GM19438 (cell line): ENCODE data around the gene OFD1.

Experiments
- ATAC-seq: cut with Tn5 transposase; IDR thresholded peaks from one replicate; pipeline ENCODE4 v1.9.1; 2021; ENCODE audit warnings: low read depth; ENCODE audit not compliant: unreplicated experiment

The OFD1 gene

GRCh38 chrX:13750204-13750603 lies 15.7 kb downstream of the OFD1 start:
- ATAC-seq = no peak

GRCh38 chrX:13750812-13751211 lies 16.3 kb downstream of the OFD1 start:
- ATAC-seq = no peak

- ATAC-seq = no peak
Observed at GRCh38 chrX:13752141-13752540, 17.6 kb downstream of the OFD1 start.

- ATAC-seq = peak; percentile 63
Observed at GRCh38 chrX:13752646-13753045, 18.1 kb downstream of the OFD1 start.

GRCh38 chrX:13754765-13755164 lies 20.2 kb downstream of the OFD1 start:
- no peak for ATAC-seq

- no peak for ATAC-seq
Observed at GRCh38 chrX:13755254-13755653, 20.7 kb downstream of the OFD1 start.

- ATAC-seq = no peak
Observed at GRCh38 chrX:13756381-13756780, 21.8 kb downstream of the OFD1 start.

GRCh38 chrX:13759152-13759718 lies 24.7 kb downstream of the OFD1 start:
- peak; percentile 75 for ATAC-seq

- ATAC-seq = no peak
Observed at GRCh38 chrX:13760426-13760825, 25.9 kb downstream of the OFD1 start.

GRCh38 chrX:13761606-13762414 lies 27.3 kb downstream of the OFD1 start:
- peak; percentile 72 for ATAC-seq

GRCh38 chrX:13763489-13763888 lies 28.9 kb downstream of the OFD1 start:
- ATAC-seq = no peak

- no peak for ATAC-seq
Observed at GRCh38 chrX:13764281-13764680, 29.7 kb downstream of the OFD1 start.

GRCh38 chrX:13764765-13765164 lies 30.2 kb downstream of the OFD1 start:
- ATAC-seq = no peak

- ATAC-seq = no peak
Observed at GRCh38 chrX:13768939-13769338, 34.4 kb downstream of the OFD1 start.

GRCh38 chrX:13770013-13770535 lies 35.5 kb downstream of the OFD1 start:
- ATAC-seq = no peak

GRCh38 chrX:13774696-13775095 lies 40.1 kb downstream of the OFD1 start:
- no peak for ATAC-seq

- no peak for ATAC-seq
Observed at GRCh38 chrX:13775837-13776236, 41.3 kb downstream of the OFD1 start.

- ATAC-seq = no peak
Observed at GRCh38 chrX:13776387-13776786, 41.8 kb downstream of the OFD1 start.

GRCh38 chrX:13778916-13779315 lies 44.4 kb downstream of the OFD1 start:
- ATAC-seq = no peak

- ATAC-seq = no peak
Observed at GRCh38 chrX:13780868-13781427, 46.4 kb downstream of the OFD1 start.

GRCh38 chrX:13786048-13786447 lies 51.5 kb downstream of the OFD1 start:
- ATAC-seq = no peak
